NK-92 treated with Interleukin-12 subunit alpha and Interleukin-12 subunit beta, amount 100 ng/mL, for 24 hours (cell line): ENCODE data around the gene TET2.

Experiments
- DNase-seq: peaks from one replicate; lab custom pipeline; 2025; lab: John Stamatoyannopoulos, UW

The TET2 gene

GRCh38 chr4:105140684-105141490 lies 5.8 kb upstream of the TET2 start:
- peak; percentile 0 for DNase-seq

- no peak for DNase-seq
Observed at GRCh38 chr4:105145156-105145902, 1.3 kb upstream of the TET2 start.

GRCh38 chr4:105145903-105146275 lies 787 bp upstream of the TET2 start:
- no peak for DNase-seq

- DNase-seq, result no peak
Observed at GRCh38 chr4:105147016-105147552, 408 bp downstream of the TET2 start.

- DNase-seq, result no peak
Observed at GRCh38 chr4:105147553-105148161, 981 bp downstream of the TET2 start.

GRCh38 chr4:105148356-105148755 lies 1.7 kb downstream of the TET2 start:
- no peak for DNase-seq

GRCh38 chr4:105148776-105149175 lies 2.1 kb downstream of the TET2 start:
- DNase-seq, result no peak

- no peak for DNase-seq
Observed at GRCh38 chr4:105149771-105150170, 3.1 kb downstream of the TET2 start.

GRCh38 chr4:105150503-105150902 lies 3.8 kb downstream of the TET2 start:
- no peak for DNase-seq

GRCh38 chr4:105153749-105154148 lies 7.1 kb downstream of the TET2 start:
- DNase-seq, result no peak

- no peak for DNase-seq
Observed at GRCh38 chr4:105154576-105154975, 7.9 kb downstream of the TET2 start.

GRCh38 chr4:105155426-105155825 lies 8.8 kb downstream of the TET2 start:
- no peak for DNase-seq

- no peak for DNase-seq
Observed at GRCh38 chr4:105158837-105159236, 12.2 kb downstream of the TET2 start.

GRCh38 chr4:105162123-105162796 lies 15.6 kb downstream of the TET2 start:
- DNase-seq, result no peak

- no peak for DNase-seq
Observed at GRCh38 chr4:105164548-105164947, 17.9 kb downstream of the TET2 start.

- no peak for DNase-seq
Observed at GRCh38 chr4:105166066-105166465, 19.4 kb downstream of the TET2 start.

GRCh38 chr4:105170711-105171110 lies 24.0 kb downstream of the TET2 start:
- DNase-seq, result no peak

GRCh38 chr4:105171912-105172311 lies 25.2 kb downstream of the TET2 start:
- no peak for DNase-seq

- no peak for DNase-seq
Observed at GRCh38 chr4:105174098-105174497, 27.4 kb downstream of the TET2 start.

- DNase-seq, result no peak
Observed at GRCh38 chr4:105179539-105180401, 33.1 kb downstream of the TET2 start.

GRCh38 chr4:105181259-105181658 lies 34.6 kb downstream of the TET2 start:
- DNase-seq, result no peak
